ENCODE data around the gene DNAJC5G.
"Not testable (repeated sequence)": the region's sequence is repeated elsewhere in the genome, so short reads cannot be mapped to it uniquely, and the experiment has no call there.

The DNAJC5G gene

GRCh38 chr2:27250652-27251379, 24.4 kb upstream of the DNAJC5G start:
- intact Hi-C loops (cut with DNase I) = loop anchor here (10.0 kb wide), 1 partner anchor 54 kb away; the partner anchor contains the start of gene UCN
- peak in 1 of 10 donors; percentile 51 for DNase-seq

- peak in 1 of 10 donors; percentile 83 for DNase-seq
- intact Hi-C loops (cut with DNase I) = loop anchor here (10.0 kb wide), 1 partner anchor 53 kb away; the partner anchor contains the start of gene UCN
Measured at GRCh38 chr2:27251766-27252165, 23.5 kb upstream of the DNAJC5G start.

- intact Hi-C loops (cut with DNase I) = loop anchor here (10.0 kb wide), 1 partner anchor 50 kb away; the partner anchor contains the start of gene UCN
- DNase-seq = peak in 1 of 10 donors; percentile 78
Measured at GRCh38 chr2:27255187-27255586, 20.0 kb upstream of the DNAJC5G start.

GRCh38 chr2:27255660-27256059, 19.6 kb upstream of the DNAJC5G start:
- intact Hi-C loops (cut with DNase I) = loop anchor here (10.0 kb wide), 1 partner anchor 49 kb away; the partner anchor contains the start of gene UCN

GRCh38 chr2:27256855-27257454, 18.3 kb upstream of the DNAJC5G start:
- DNase-seq = peak in 1 of 10 donors; percentile 58
- intact Hi-C loops (cut with DNase I) = loop anchor here (10.0 kb wide), 1 partner anchor 48 kb away; the partner anchor contains the start of gene UCN

More at GRCh38 chr2:27255660-27256059, 19.6 kb upstream of the DNAJC5G start:
- DNase-seq = no peak

- peak in 1 of 10 donors; percentile 59 for DNase-seq
- intact Hi-C loops (cut with DNase I) = loop anchor here (10.0 kb wide), 1 partner anchor 47 kb away; the partner anchor contains the start of gene UCN
Measured at GRCh38 chr2:27258051-27258450, 17.2 kb upstream of the DNAJC5G start.

- DNase-seq = peak in 1 of 10 donors; percentile 75
- intact Hi-C loops (cut with DNase I) = no loop called here
Measured at GRCh38 chr2:27261241-27261925, 13.8 kb upstream of the DNAJC5G start.

GRCh38 chr2:27261926-27262298, 13.3 kb upstream of the DNAJC5G start:
- intact Hi-C loops (cut with DNase I) = no loop called here

GRCh38 chr2:27262379-27263286, 12.6 kb upstream of the DNAJC5G start, which contains the start of gene SLC30A3:
Gene SLC30A3, minus strand, starts transcription at chr2:27263047. Its CDS starts 141 bp downstream, at chr2:27262906.
- intact Hi-C loops (cut with DNase I) = no loop called here

More at GRCh38 chr2:27261926-27262298, 13.3 kb upstream of the DNAJC5G start:
- peak in 1 of 10 donors; percentile 75 for DNase-seq

GRCh38 chr2:27263287-27264252, 11.7 kb upstream of the DNAJC5G start:
- intact Hi-C loops (cut with DNase I) = no loop called here
- peak in 3 of 10 donors; percentile 25 to 79 (median 75) for DNase-seq

More at GRCh38 chr2:27262379-27263286, 12.6 kb upstream of the DNAJC5G start, which contains the start of gene SLC30A3:
- peak; percentile 40 to 96 (median 74) for DNase-seq

GRCh38 chr2:27264253-27264752, 10.9 kb upstream of the DNAJC5G start:
- intact Hi-C loops (cut with DNase I) = no loop called here
- peak in 2 of 10 donors; percentile 77 to 79 for DNase-seq

GRCh38 chr2:27264753-27265535, 10.3 kb upstream of the DNAJC5G start:
- intact Hi-C loops (cut with DNase I) = no loop called here
- peak in 7 of 10 donors; percentile 43 to 93 (median 53) for DNase-seq

GRCh38 chr2:27265536-27265870, 9.7 kb upstream of the DNAJC5G start:
- intact Hi-C loops (cut with DNase I) = no loop called here

GRCh38 chr2:27268296-27268695, 6.9 kb upstream of the DNAJC5G start:
- intact Hi-C loops (cut with DNase I); DNase-seq: not testable (repeated sequence)

More at GRCh38 chr2:27265536-27265870, 9.7 kb upstream of the DNAJC5G start:
- DNase-seq = peak in 1 of 10 donors; percentile 7

GRCh38 chr2:27270131-27270530, 5.1 kb upstream of the DNAJC5G start:
- DNase-seq = no peak
- intact Hi-C loops (cut with DNase I) = no loop called here

GRCh38 chr2:27270670-27271069, 4.6 kb upstream of the DNAJC5G start:
- no peak for DNase-seq
- intact Hi-C loops (cut with DNase I) = no loop called here

- intact Hi-C loops (cut with DNase I) = no loop called here
- no peak for DNase-seq
Measured at GRCh38 chr2:27271631-27272340, 3.4 kb upstream of the DNAJC5G start.

All from posterior cingulate gyrus (tissue), 11 donors.